GM12878 (cell line): ENCODE data around the gene COTL1. TPM values are rescaled to one million over a fixed set of nuclear protein-coding genes. Genes with fewer than 3 reads are reported as not detected.

Experiments used
- ATAC-seq: fragments of 200-7000 bp; cut with Tn5 transposase; 3 replicates; pipeline ENCODE4 v1.9.1; 2020; ENCODE audit warnings: mild to moderate bottlenecking, moderate library complexity
- BruUV-seq: library from RNA; stranded (reverse); fragments of 400-500 nt; replicated peaks from 2 replicates; lab custom pipeline; 2021; lab: Mats Ljungman, UMichigan
- CTCF ChIA-PET: fragments of 300-600 bp; sonication (Branson Sonifier 250); formaldehyde crosslinking; extraction: SDS; loops from one replicate; lab custom pipeline; 2021; ENCODE audit warnings: inconsistent platforms; lab: Yijun Ruan, JAX
- POLR2A ChIA-PET: fragments of 350-600 bp; formaldehyde crosslinking; extraction: SDS; loops from one replicate; lab custom pipeline; 2021; ENCODE audit warnings: inconsistent platforms; lab: Charles Lee
- RAD21 ChIA-PET: fragments of 300-600 bp; sonication (Branson Sonifier 250); formaldehyde crosslinking; loops from one replicate; lab custom pipeline; 2023; ENCODE audit warnings: antibody characterized with exemption; ENCODE audit not compliant: unreplicated experiment; lab: Charles Lee
- SMC1A ChIA-PET: fragments of 300-600 bp; sonication (Branson Sonifier 250); formaldehyde crosslinking; loops from one replicate; lab custom pipeline; 2023; ENCODE audit not compliant: unreplicated experiment, uncharacterized antibody; lab: Charles Lee
- DNase-seq: peaks from one replicate; pipeline ENCODE4 v3.0.0-alpha.2; 2011; ENCODE audit warnings: low read depth, low spot score
- FAIRE-seq: peaks from 3 replicates; lab custom pipeline; 2011; peaks lifted over from hg19 to GRCh38; lab: Jason Lieb, UNC
- H2AFZ ChIP-seq: 2 replicates; pipeline ENCODE4 v1.6.0; 2011; ENCODE audit warnings: low read depth, low read length, control low read depth; ENCODE audit not compliant: control insufficient read depth
- H3K27ac ChIP-seq: 2 replicates; pipeline ENCODE4 v1.5.1; 2011; ENCODE audit warnings: control low read depth; ENCODE audit not compliant: control insufficient read depth, insufficient read depth
- H3K27me3 ChIP-seq, 2 experiments: replicated peaks in 1 of 2; 2 replicates each; pipeline versions ENCODE4 v1.6.0 to v1.6.1; 2011; ENCODE audit warnings: low read length in 1 of 2; ENCODE audit not compliant: control insufficient read depth in 2 of 2, insufficient read depth in 2 of 2
- H3K36me3 ChIP-seq, 2 experiments: 2 replicates each; pipeline ENCODE4 v1.5.1; 2011; ENCODE audit warnings: low read length in 1 of 2; ENCODE audit not compliant: control insufficient read depth in 2 of 2, insufficient read depth in 2 of 2
- H3K4me1 ChIP-seq: 2 replicates; pipeline ENCODE4 v1.6.1; 2011; ENCODE audit warnings: mild to moderate bottlenecking, low read length, moderate library complexity, mixed read lengths; ENCODE audit not compliant: control insufficient read depth, insufficient read depth
- H3K4me2 ChIP-seq: 2 replicates; pipeline ENCODE4 v1.6.0; 2011; ENCODE audit warnings: control low read depth; ENCODE audit not compliant: control insufficient read depth, insufficient read depth
- H3K4me3 ChIP-seq: fragments of 200-600 bp; sonication (generic); 2 replicates; pipeline ENCODE4 v1.5.1; 2016
- H3K79me2 ChIP-seq: 2 replicates; pipeline ENCODE4 v1.6.0; 2011; ENCODE audit warnings: low read length; ENCODE audit not compliant: control insufficient read depth, insufficient read depth
- H3K9ac ChIP-seq: 2 replicates; pipeline ENCODE4 v1.8.0; 2011; ENCODE audit warnings: low read length, control low read depth, mixed read lengths; ENCODE audit not compliant: control insufficient read depth, insufficient read depth
- H3K9me3 ChIP-seq: replicated peaks from 3 replicates; pipeline ENCODE4 v1.5.1; 2011; ENCODE audit warnings: mild to moderate bottlenecking, low read length; ENCODE audit not compliant: control insufficient read depth, insufficient read depth
- H4K20me1 ChIP-seq: 2 replicates; pipeline ENCODE4 v1.6.0; 2011; ENCODE audit not compliant: control insufficient read depth, insufficient read depth
- ASH2L ChIP-seq: fragments of 300-600, 200-600 bp; sonication (generic); IDR thresholded peaks from 2 replicates; pipeline ENCODE4 v1.6.1; 2017; ENCODE audit warnings: low read depth, mild to moderate bottlenecking, borderline replicate concordance
- CBX3 ChIP-seq: fragments of 200-600 bp; sonication (generic); IDR thresholded peaks from 2 replicates; pipeline ENCODE4 v1.6.1; 2016; ENCODE audit warnings: low read depth, borderline replicate concordance
- EP300 ChIP-seq, 2 experiments: fragments of 150-350 bp in 1 of 2; IDR thresholded peaks; 2 replicates each; pipeline ENCODE4 v1.6.1; 2011 to 2012; ENCODE audit warnings: low read depth in 2 of 2, low read length in 2 of 2, borderline replicate concordance in 1 of 2, improper control_type of control experiment in 1 of 2, inconsistent platforms in 1 of 2; ENCODE audit not compliant: control insufficient read depth in 1 of 2
- NFXL1 ChIP-seq: fragments of 450-650 bp; IDR thresholded peaks from 2 replicates; pipeline ENCODE4 v1.6.1; 2017; ENCODE audit warnings: antibody characterized with exemption, mild to moderate bottlenecking, borderline replicate concordance
- NRF1 ChIP-seq: conservative IDR thresholded peaks from 2 replicates; pipeline ENCODE4 v1.6.1; 2011; ENCODE audit warnings: mild to moderate bottlenecking, low read depth, low read length, improper control_type of control experiment
- RFX5 ChIP-seq: IDR thresholded peaks from 2 replicates; pipeline ENCODE4 v1.6.1; 2011; ENCODE audit warnings: low read depth, low read length, improper control_type of control experiment
- SMAD5 ChIP-seq: IDR thresholded peaks from 2 replicates; pipeline ENCODE4 v1.6.1; 2016; ENCODE audit warnings: antibody characterized with exemption, low read depth
- SMARCA5 ChIP-seq: fragments of 450-650 bp; IDR thresholded peaks from 2 replicates; pipeline ENCODE4 v1.6.1; 2017; ENCODE audit warnings: mild to moderate bottlenecking
- SUPT20H ChIP-seq: IDR thresholded peaks from 2 replicates; pipeline ENCODE4 v1.6.1; 2011; ENCODE audit warnings: low read depth, mild to moderate bottlenecking, low read length, moderate library complexity, borderline replicate concordance; ENCODE audit not compliant: control insufficient read depth
- TAF1 ChIP-seq: IDR thresholded peaks from 2 replicates; pipeline ENCODE4 v1.6.1; 2011; ENCODE audit warnings: mild to moderate bottlenecking, low read depth, low read length, borderline replicate concordance
- TARDBP ChIP-seq: IDR thresholded peaks from 2 replicates; pipeline ENCODE4 v1.6.1; 2016; ENCODE audit warnings: borderline replicate concordance
- TCF12 ChIP-seq: IDR thresholded peaks from 2 replicates; pipeline ENCODE4 v1.6.1; 2011; ENCODE audit warnings: low read depth, mild to moderate bottlenecking, low read length
- WGBS: methylation state at CpG from one replicate; pipeline ENCODE4 v1.1.6; 2016; ENCODE audit warnings: low lambda C conversion rate; ENCODE audit not compliant: insufficient replicate concordance, insufficient coverage; ENCODE audit errors: missing lambda C conversion rate; 5-methylcytosine and 5-hydroxymethylcytosine counted together
- in situ Hi-C: fragments of 300-500 bp; cut with MboI; formaldehyde crosslinking; loops from 9 replicates; pipeline ENCODE4 v1.14.3; 2018; ENCODE audit warnings: mixed read lengths
- intact Hi-C: fragments of 100-400 bp; cut with micrococcal nuclease; formaldehyde crosslinking; loops from one replicate; pipeline ENCODE4 v1.14.2; 2022; ENCODE audit not compliant: unreplicated experiment
- polyA plus RNA-seq, 11 experiments: library from polyadenylated mRNA; depleted of rRNA in 4 of 11; unstranded in 6 of 11; stranded (reverse) in 5 of 11; fragments of >200 nt; fragmentation: Nextera tagmentation in 4 of 11; fragmentation: Illumina TruSeq in 1 of 11; extraction: Ambion mirVana in 4 of 11; extraction: Trizol in 1 of 11; gene quantifications; 1 replicate in 1 of 11; 2 replicates in 10 of 11; pipeline versions ENCODE4 v1.2.1 to v1.2.3, GENCODE V29; 2011 to 2016; ENCODE audit warnings: inconsistent platforms in 2 of 11, missing spikeins in 2 of 11, low read depth in 1 of 11
- total RNA-seq, 4 experiments: library from RNA; depleted of rRNA in 3 of 4; stranded (reverse); fragments of >200 nt in 3 of 4; fragmentation: Illumina TruSeq in 1 of 4; extraction: Trizol in 1 of 4; gene quantifications; 2 replicates each; pipeline versions ENCODE4 v1.2.1 to v1.2.3, GENCODE V29; 2013 to 2021
- TF ChIP-seq, protein P1 (sequence below): IDR thresholded peaks from 2 replicates; pipeline ENCODE4 v1.6.1; 2012; ENCODE audit warnings: low read depth, low read length, improper control_type of control experiment

The COTL1 gene
- total and polyA plus RNA-seq, 10 of the 15 experiments (the other 5 are each of a cell fraction or from before 2014, with no cell fraction given) = 140 to 894 (median 330) TPM

DNA sequence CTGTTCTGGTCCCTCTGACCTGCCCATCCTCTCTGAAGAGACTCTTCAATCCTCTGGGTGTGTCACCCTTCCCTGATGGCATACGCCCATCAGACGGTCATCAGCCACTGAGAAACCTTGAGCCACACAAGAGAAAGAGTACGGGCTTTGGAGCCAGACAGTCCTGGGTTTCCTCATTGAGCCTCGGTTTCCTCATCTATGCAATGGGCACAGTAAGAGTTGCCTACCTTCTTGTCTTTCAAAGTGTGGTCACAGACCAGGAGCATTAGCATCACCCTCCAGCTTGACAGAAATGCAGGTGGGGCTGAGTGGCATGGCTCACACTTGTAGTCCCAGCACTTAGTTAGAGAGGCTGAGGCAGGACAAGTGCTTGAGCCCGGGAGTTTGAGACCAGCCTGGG is 87.3 kb downstream of the COTL1 start:
- ATAC-seq (no peak), FAIRE-seq (no peak), DNase-seq (no peak)
- Histone ChIP-seq H3K36me3 (no peaks in the 10 kb centered on the region), H3K27ac (no peak overlapping the region), H3K4me3 (no peak overlapping the region), H3K4me2 (no peak overlapping the region), H3K9ac (no peak overlapping the region), H3K9me3 (peaks cover 8% of the 10 kb centered on the region), H2AFZ (no peak overlapping the region), H3K27me3 (no peaks in the 10 kb centered on the region), H3K79me2 (no peaks in the 10 kb centered on the region), H4K20me1 (no peaks in the 10 kb centered on the region), H3K4me1 (peaks cover 6% of the 10 kb centered on the region)
- intact Hi-C loops (no loop called here), in situ Hi-C loops (no loop called here)
- ChIA-PET CTCF (no interaction called here), SMC1A (interaction anchor here (1.5 kb wide), 1 partner anchor 9 kb away, joined by 3 read pairs; no protein-coding TSS in a partner anchor), POLR2A (no interaction called here), RAD21 (no interaction called here)
- no TSS peak for BruUV-seq
- TF ChIP-seq SMAD5 (no peak), NRF1 (no peak), TAF1 (no peak), TARDBP (no peak), SUPT20H (no peak), RFX5 (no peak), ASH2L (no peak)
- TF ChIP-seq, protein P1, sequence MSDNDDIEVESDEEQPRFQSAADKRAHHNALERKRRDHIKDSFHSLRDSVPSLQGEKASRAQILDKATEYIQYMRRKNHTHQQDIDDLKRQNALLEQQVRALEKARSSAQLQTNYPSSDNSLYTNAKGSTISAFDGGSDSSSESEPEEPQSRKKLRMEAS = no peak
- WGBS = 55% methylated on average over 5 of the region's 5 CpGs

DNA sequence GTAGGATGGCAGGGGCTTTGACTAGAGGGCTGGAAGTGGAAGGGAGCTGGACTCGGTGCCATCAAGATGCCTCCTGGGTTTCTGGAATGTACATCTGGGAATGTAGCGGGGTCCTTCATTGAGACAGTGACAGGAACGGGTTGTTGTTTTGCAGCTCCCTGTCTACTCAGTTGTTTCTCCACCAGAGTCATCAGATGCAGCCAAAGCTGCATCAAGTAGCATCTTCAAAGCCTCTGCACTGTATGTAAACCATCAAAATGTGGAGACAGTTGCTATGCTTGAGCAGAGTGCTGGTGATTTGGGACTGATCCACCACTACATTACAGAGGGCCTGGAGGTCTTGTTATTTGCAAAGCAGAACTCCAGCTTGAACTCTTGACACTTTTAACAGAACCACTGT is 88.3 kb downstream of the COTL1 start:
- FAIRE-seq = no peak
- SMC1A ChIA-PET = interaction anchor here (0.6 to 1.5 kb wide), 3 partner anchors 10 to 56 kb away, joined by 3 to 4 read pairs (median 3); no protein-coding TSS in a partner anchor
- CTCF ChIA-PET = interaction anchor here (0.6 to 1.5 kb wide), 4 partner anchors 9 to 15 kb away, joined by 3 read pairs; no protein-coding TSS in a partner anchor

More for the DNA sequence above, 88.3 kb downstream of the COTL1 start:
- intact Hi-C loops = no loop called here
- peaks cover 6% of the 10 kb centered on the region for H3K4me1 ChIP-seq
- no peak overlapping the region for H3K9ac ChIP-seq
- H2AFZ ChIP-seq = no peak overlapping the region
- no peaks in the 10 kb centered on the region for H3K79me2 ChIP-seq
- no peak for ATAC-seq
- no peak overlapping the region for H3K4me2 ChIP-seq
- TF ChIP-seq NFXL1 (no peak), TCF12 (no peak), SMARCA5 (no peak), EP300 (IDR thresholded peaks at IDR 0.05; ENCODE audit: borderline replicate concordance in 1 of 2, control insufficient read depth in 1 of 2, low read depth in 2 of 2, low read length in 2 of 2) (no peak), CBX3 (no peak)
- H3K27ac ChIP-seq = no peak overlapping the region
- no peaks in the 10 kb centered on the region for H4K20me1 ChIP-seq
- WGBS = 36% methylated on average over 3 of the region's 3 CpGs
- no peaks in the 10 kb centered on the region for H3K27me3 ChIP-seq
- BruUV-seq = no TSS peak
- H3K36me3 ChIP-seq = no peaks in the 10 kb centered on the region
- in situ Hi-C loops = no loop called here
- ChIA-PET RAD21 (no interaction called here), POLR2A (interaction anchor here (0.7 kb wide), 1 partner anchor 62 kb away, joined by 3 read pairs; no protein-coding TSS in a partner anchor)
- no peak overlapping the region for H3K4me3 ChIP-seq
- no peak for DNase-seq
- peaks cover 8% of the 10 kb centered on the region for H3K9me3 ChIP-seq
